ENCODE data around the gene VPS37D.

VPS37D gene

DNA sequence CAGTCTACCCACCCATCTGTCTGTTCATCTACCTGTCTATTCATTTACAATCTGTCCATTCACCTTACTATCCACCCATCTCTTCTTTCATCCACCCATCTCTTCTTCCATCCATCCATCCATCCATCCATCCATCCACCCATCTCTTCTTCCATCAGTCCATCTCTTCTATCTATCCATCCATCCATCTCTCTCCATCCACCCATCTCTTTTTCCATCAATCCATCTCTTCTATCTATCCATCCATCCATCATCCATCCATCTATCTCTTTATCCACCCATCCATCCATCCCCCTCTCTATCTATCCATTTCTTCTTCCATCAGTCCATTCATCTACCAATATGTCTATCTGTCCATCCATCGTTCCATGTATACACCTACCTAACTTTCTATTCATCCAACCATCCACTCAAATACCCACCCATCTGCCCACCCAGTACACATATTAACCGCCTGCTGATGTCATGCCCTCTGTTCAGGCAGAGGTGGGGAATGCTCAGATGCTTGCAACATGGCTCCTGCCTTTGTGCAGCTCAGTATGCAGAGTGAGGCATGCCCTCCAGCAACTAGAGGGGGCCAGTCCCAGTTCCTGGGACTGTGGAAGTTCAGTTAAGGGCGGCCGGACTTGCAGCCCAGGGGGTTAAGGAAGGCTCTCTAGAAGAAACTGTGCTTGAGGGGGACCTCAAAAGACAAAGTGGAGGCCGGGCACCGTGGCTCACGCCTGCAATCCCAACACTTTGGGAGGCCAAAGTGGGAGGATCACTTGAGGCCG lies 32.0 kb upstream of the VPS37D start:
- TF ChIP-seq TEAD4 (IDR thresholded peaks at IDR 0.05): no peak
- TF ChIP-seq TCF12 (IDR thresholded peaks at IDR 0.05; ENCODE audit: low read depth): no peak
- TF ChIP-seq, protein P1, sequence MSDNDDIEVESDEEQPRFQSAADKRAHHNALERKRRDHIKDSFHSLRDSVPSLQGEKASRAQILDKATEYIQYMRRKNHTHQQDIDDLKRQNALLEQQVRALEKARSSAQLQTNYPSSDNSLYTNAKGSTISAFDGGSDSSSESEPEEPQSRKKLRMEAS (IDR thresholded peaks at IDR 0.05): no peak
- no peak for TF ChIP-seq CEBPB (IDR thresholded peaks at IDR 0.05)
- TF ChIP-seq, protein P2, sequence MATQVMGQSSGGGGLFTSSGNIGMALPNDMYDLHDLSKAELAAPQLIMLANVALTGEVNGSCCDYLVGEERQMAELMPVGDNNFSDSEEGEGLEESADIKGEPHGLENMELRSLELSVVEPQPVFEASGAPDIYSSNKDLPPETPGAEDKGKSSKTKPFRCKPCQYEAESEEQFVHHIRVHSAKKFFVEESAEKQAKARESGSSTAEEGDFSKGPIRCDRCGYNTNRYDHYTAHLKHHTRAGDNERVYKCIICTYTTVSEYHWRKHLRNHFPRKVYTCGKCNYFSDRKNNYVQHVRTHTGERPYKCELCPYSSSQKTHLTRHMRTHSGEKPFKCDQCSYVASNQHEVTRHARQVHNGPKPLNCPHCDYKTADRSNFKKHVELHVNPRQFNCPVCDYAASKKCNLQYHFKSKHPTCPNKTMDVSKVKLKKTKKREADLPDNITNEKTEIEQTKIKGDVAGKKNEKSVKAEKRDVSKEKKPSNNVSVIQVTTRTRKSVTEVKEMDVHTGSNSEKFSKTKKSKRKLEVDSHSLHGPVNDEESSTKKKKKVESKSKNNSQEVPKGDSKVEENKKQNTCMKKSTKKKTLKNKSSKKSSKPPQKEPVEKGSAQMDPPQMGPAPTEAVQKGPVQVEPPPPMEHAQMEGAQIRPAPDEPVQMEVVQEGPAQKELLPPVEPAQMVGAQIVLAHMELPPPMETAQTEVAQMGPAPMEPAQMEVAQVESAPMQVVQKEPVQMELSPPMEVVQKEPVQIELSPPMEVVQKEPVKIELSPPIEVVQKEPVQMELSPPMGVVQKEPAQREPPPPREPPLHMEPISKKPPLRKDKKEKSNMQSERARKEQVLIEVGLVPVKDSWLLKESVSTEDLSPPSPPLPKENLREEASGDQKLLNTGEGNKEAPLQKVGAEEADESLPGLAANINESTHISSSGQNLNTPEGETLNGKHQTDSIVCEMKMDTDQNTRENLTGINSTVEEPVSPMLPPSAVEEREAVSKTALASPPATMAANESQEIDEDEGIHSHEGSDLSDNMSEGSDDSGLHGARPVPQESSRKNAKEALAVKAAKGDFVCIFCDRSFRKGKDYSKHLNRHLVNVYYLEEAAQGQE (IDR thresholded peaks at IDR 0.05; ENCODE audit: low read depth): no peak
- no peak for TF ChIP-seq CREB1 (IDR thresholded peaks at IDR 0.05; ENCODE audit: low read depth)
- no peak for TF ChIP-seq ZBTB7A (IDR thresholded peaks at IDR 0.05; ENCODE audit: low read depth)
- TF ChIP-seq EGR1 (IDR thresholded peaks at IDR 0.05): no peak
- no peak for TF ChIP-seq NFIC (IDR thresholded peaks at IDR 0.05)
- TF ChIP-seq, protein P3, sequence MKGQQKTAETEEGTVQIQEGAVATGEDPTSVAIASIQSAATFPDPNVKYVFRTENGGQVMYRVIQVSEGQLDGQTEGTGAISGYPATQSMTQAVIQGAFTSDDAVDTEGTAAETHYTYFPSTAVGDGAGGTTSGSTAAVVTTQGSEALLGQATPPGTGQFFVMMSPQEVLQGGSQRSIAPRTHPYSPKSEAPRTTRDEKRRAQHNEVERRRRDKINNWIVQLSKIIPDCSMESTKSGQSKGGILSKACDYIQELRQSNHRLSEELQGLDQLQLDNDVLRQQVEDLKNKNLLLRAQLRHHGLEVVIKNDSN (IDR thresholded peaks at IDR 0.05): no peak
- no peak for TF ChIP-seq RAD21 (IDR thresholded peaks at IDR 0.05; ENCODE audit: low read depth)

DNA sequence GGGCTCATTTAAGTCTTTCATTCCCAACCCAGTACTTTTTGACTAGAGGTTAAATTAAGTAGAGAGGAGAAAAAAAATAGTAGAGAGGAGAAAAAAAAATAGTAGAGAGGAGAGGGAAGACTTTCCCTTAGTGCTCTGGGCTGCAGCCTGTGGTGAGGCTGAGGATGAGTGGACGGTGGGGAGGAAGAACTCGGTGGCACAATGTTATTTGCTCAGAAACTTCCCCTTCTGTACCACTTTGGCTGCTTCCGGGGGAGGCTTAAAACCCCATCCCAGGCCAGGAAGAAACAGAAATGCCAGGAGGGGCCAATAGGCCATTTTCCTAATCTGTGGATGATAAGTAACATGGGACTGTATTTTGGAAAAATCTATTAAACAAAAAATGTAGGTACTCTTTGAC lies 28.7 kb upstream of the VPS37D start:
- TF ChIP-seq TAF1 (IDR thresholded peaks at IDR 0.05; ENCODE audit: low read depth) (no peak), TEAD4 (IDR thresholded peaks at IDR 0.05) (no peak), EP300 (IDR thresholded peaks at IDR 0.05; ENCODE audit: borderline replicate concordance) (no peak), FOXM1 (IDR thresholded peaks at IDR 0.05; ENCODE audit: borderline replicate concordance, low read depth) (no peak)
- TF ChIP-seq, protein P3 (IDR thresholded peaks at IDR 0.05): no peak
- TF ChIP-seq, protein P1 (IDR thresholded peaks at IDR 0.05): no peak
- TF ChIP-seq, protein P2 (IDR thresholded peaks at IDR 0.05; ENCODE audit: low read depth): no peak

DNA sequence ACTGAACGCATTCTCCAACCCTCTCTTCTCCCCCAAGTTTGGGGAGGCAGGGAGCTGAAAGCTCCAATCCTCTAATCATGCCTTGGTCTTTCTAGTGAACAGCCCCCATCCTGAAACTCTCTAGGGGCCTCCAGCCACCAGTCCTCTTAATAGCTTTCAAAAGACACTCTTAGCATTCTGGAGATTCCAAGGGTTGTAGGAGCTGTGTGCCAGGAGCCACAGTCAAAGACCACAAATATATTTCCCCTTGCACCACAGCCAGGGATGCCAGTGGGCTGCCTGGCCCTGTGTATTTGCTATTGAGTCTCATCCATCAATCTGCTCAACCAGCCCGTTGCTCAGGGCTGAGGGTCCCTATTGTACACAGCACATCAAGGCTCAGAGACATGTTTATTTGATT lies 24.8 kb upstream of the VPS37D start:
- no peak for TF ChIP-seq YY1 (IDR thresholded peaks at IDR 0.05; ENCODE audit: low read depth)
- TF ChIP-seq EGR1 (IDR thresholded peaks at IDR 0.05): no peak
- TF ChIP-seq TEAD4 (IDR thresholded peaks at IDR 0.05): no peak
- TF ChIP-seq CREB1 (IDR thresholded peaks at IDR 0.05; ENCODE audit: low read depth): no peak
- TF ChIP-seq ZBTB7A (IDR thresholded peaks at IDR 0.05; ENCODE audit: low read depth): no peak

DNA sequence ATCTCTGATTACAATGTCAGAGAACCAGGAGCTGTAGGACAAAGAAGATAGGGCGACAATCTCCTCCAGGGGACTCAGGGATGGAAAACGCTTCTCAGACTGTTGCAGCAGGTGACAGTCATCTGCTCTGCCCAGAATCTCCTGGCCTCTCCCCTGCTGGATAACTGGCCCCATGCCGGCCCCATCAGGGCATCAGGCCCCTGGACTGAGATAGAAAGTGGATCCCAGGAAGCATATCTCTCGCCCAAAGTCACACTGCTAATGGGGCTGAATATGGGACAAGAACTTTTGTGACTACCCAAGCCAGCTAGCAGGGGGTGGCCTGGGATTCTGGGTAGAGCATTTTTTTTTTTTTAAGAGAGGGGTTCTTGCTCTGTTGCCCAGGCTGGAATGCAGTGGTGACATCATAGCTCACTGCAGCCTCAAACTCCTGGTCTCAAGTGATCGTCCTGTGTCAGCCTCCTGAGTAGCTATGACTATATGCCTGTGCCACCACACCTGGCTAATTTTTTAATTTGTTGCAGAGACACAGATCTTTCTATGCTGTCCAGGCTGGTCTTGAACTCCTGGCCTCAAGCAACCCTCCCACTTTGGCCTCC lies 22.8 kb upstream of the VPS37D start:
- TF ChIP-seq YY1 (IDR thresholded peaks at IDR 0.05; ENCODE audit: low read depth) (no peak), RAD21 (IDR thresholded peaks at IDR 0.05; ENCODE audit: low read depth) (no peak), TCF12 (IDR thresholded peaks at IDR 0.05; ENCODE audit: low read depth) (no peak), FOXM1 (IDR thresholded peaks at IDR 0.05; ENCODE audit: borderline replicate concordance, low read depth) (no peak), ZBTB7A (IDR thresholded peaks at IDR 0.05; ENCODE audit: low read depth) (no peak), CEBPB (IDR thresholded peaks at IDR 0.05) (no peak), EGR1 (IDR thresholded peaks at IDR 0.05) (no peak), EP300 (IDR thresholded peaks at IDR 0.05; ENCODE audit: borderline replicate concordance) (no peak), TAF1 (IDR thresholded peaks at IDR 0.05; ENCODE audit: low read depth) (no peak), TEAD4 (IDR thresholded peaks at IDR 0.05) (no peak), CREB1 (IDR thresholded peaks at IDR 0.05; ENCODE audit: low read depth) (no peak)
- TF ChIP-seq, protein P1 (IDR thresholded peaks at IDR 0.05): no peak
- TF ChIP-seq, protein P2 (IDR thresholded peaks at IDR 0.05; ENCODE audit: low read depth): no peak
- TF ChIP-seq, protein P3 (IDR thresholded peaks at IDR 0.05): no peak

Data from Ishikawa (cell line).